ENCODE data around the gene COX4I1.

DNA sequence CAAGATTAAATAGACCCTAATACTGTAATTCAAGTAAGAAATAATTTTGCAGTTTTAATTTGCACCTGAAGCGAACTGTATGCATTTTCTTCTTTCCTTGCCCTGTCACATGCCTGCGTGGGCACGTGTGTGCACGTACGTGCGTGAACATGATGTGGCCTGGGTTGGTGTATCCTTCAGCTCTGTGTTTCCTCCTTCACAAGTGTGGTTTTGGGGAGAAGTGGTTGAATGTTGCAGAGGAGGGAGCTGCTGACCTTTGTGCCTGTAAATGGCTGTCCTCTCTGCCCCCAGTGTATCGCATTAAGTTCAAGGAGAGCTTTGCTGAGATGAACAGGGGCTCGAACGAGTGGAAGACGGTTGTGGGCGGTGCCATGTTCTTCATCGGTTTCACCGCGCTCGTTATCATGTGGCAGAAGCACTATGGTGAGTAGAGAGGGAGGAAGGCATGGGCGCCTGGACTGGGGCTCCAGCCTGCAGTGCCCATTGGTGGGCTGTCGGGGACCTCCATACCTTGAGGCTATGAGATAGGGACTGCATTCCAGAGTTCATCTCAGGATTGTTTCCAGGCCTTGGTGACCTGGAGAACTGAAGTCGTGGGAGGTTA lies 6.0 kb downstream of the COX4I1 start:
- TF ChIP-seq, protein P1, sequence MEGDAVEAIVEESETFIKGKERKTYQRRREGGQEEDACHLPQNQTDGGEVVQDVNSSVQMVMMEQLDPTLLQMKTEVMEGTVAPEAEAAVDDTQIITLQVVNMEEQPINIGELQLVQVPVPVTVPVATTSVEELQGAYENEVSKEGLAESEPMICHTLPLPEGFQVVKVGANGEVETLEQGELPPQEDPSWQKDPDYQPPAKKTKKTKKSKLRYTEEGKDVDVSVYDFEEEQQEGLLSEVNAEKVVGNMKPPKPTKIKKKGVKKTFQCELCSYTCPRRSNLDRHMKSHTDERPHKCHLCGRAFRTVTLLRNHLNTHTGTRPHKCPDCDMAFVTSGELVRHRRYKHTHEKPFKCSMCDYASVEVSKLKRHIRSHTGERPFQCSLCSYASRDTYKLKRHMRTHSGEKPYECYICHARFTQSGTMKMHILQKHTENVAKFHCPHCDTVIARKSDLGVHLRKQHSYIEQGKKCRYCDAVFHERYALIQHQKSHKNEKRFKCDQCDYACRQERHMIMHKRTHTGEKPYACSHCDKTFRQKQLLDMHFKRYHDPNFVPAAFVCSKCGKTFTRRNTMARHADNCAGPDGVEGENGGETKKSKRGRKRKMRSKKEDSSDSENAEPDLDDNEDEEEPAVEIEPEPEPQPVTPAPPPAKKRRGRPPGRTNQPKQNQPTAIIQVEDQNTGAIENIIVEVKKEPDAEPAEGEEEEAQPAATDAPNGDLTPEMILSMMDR (IDR thresholded peaks at IDR 0.05), result no peak
- no peak for TF ChIP-seq POLR2A (IDR thresholded peaks at IDR 0.05)
- TF ChIP-seq POLR2AphosphoS5 (IDR thresholded peaks at IDR 0.05), result no peak
